ENCODE measurements around the gene HOXC9. TPM values are rescaled to one million over a fixed set of nuclear protein-coding genes. Genes with fewer than 3 reads are reported as not detected.

The HOXC9 gene
- total RNA-seq, 1 donor from 2014 or later: 11.7 TPM

DNA sequence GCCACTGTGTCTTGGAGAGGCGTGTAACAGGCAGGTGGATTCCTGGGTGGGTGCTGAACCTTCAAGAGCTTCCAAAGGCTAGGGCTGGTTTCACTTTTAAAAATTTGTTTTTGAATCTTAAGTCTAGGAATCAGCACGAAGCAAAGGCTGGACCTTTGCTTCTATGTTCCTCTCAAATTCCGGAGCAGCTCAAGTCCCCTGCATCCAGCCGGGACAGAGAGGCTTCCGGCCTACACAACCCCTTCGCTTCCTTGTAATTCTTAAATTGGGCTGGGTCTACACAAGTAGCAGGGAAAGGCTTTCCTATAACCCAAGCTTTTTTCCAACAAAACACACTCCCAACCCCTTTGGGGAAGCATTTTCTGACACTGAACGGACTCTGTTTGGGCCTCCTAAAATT, 37.0 kb upstream of the HOXC9 start:
- no peak for DNase-seq (ENCODE audit: low read depth)

DNA sequence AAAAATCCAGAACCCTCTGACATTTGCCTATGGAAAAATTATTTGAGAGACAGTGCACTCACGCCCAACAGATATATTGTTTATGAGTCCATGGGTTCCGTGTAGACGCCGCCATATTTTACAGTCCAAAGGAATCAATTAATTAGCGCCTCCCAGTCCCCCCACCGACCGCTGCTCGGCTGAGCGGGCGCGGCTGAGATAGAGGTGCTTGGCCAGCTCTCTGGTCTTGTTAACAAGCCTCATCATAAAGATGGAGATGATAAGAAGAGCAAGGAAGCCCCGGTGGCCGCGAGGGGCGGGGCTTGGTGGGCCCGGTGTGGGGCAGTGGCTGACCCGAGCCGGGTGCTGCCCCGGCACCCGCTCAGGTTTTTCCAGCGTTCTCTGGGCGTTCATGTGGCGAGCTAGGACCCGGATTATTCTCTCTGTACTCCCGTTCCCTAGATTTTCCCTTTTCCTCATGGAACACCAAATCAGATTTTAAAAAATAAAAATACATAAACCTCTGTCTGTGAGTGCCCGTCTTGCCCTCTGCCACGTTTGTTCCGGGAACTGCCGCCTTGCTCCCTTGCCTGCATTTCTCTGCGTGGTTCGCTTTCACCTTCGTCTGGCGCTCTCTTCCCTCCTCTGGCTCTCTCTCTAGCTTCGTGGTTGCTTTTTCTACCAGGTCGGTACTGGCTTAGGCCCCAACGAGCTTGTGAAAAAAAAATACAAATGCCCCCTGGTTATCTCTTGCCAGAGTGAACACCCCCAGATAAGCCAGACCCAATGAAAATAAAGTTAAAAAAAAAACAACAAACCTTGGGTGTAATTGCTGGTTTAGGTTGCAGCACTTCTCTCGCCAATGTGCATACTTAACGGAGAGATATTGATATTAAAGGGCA, 36.3 kb upstream of the HOXC9 start:
- no peak for DNase-seq (ENCODE audit: low read depth)

DNA sequence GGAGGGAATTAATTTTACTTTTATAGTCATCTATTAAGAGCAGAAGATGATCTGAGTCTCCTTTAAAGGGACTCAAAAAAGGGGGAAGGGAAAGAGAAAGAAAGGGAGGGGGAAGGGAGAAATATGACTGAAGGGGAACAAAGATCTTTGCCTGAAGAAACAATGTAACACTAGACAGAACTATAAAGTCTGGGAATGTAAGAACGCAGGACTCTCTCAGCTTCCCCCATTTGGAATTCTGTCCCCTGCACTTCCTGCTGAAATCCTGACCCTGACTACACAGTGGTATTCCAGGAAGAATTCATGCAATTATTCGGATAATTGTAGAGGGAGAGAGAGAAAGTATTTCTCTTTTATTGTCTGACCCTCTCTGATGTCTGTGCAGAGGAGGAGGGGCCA, 35.6 kb upstream of the HOXC9 start:
- no peak for DNase-seq (ENCODE audit: low read depth)

DNA sequence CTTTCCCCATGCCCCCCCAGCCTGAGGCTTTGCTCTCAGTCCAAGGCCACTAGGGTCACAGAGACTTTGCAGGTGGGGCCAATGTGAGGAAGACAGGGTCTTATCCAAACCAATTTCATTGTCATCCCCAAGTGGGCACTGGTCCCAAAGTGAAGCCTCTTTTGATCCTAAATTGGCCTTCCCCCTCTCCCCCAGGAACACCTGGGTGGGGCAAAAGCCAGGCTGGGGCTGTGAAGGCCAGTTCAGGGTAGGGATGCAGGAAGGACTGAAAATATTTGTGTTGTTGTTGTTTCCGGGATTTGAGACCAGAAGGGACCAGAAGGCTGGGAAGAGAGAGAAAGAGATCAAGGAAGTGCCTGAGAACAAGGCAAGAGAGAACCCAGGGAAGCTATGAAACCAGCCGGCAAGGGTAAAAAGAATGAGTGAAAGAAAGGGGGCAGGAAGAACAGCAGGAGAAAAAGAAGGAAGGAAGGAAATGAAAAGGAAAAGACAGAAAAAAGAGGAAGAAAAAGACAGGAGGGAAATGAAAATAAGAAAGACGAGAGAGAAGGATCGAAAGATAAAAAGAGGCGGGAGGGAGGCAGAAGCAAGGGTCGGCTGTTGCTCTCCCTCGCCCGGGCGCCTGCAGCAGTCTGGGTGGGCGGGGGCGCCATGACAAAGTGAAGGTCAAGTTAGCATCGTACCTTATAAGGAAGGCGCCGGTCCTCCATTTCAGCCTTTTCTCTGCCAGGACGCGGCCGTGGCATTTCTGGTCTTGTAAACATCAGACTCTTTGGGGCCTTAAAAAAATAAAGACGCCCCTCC, 34.5 kb upstream of the HOXC9 start:
- no peak for DNase-seq (ENCODE audit: low read depth)

DNA sequence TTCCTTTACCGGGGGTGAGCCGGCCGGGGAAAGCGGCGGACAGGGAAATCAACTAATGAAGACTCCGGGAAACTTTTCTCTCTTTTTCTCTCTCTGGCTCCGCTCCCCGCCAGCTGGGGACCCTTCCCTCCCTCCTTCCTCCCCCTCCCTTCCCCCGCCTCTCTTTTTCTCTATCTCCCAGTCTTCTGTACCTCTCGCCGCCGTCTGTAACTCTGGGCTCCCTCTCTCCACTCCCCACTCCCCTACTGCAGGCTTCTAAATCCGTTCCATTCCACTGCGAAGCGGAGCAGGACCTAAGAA, 33.9 kb upstream of the HOXC9 start:
- no peak for DNase-seq (ENCODE audit: low read depth)

DNA sequence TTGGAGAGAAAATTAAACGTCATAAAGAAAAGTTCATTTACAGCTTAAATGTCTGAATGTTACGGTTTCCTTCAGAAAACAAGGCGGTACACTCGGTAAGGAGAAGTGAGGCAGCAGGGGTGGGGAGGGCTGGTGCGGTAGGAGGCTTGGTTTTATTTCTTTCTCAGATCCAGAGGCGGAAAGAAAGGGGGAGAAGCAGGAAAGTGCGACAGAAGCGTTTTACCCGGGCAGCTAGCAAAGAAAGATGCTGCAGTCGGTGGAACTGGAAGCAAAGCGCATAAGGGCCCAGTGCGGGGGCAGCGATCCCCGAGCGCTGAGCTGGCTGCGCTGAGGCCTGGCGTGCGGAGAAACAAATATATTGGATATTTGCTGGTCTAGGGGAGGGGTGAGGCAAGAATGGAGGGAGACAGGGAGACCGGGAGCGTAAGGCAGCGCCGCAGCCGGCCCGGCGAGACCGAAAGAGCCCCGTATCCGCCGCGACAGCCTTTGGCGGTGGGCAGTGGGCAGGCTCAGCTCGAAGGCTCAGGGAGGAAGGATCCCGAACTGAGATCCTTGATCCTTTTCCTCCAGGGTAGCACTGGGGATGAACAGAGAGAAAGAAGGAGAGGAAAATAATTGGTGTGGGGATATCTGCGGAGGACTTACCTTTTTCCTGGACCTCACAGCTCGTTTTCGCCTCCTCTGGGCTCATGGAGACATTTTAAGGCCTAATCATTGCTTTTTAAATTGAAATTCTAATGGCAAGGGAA, 33.4 kb upstream of the HOXC9 start:
- no peak for DNase-seq (ENCODE audit: low read depth)

DNA sequence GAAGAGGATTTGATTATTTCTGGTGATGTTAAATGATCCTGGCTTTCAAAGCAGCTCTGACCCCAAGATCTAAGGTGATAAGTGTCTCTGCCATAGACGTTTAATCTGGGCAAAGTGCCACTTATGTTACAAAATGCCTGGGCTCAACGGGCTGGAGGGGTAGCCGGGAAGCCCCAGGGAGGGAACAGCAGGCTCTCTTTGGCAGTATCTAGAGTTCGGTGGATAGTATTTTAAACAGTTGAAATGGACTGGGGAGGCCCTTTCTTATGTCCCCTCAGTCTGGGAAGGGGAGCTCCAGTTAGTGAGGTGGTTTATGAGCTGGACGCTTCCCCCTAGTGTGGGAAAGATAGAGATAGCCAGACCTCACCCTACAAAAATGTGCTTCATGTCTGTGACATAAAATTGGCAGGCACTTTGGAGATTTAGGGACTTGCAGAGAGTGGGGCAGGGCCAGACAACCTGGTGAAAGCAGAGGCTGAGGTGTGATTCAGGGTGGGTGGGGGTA, 32.5 kb upstream of the HOXC9 start:
- DNase-seq (ENCODE audit: low read depth): no peak

DNA sequence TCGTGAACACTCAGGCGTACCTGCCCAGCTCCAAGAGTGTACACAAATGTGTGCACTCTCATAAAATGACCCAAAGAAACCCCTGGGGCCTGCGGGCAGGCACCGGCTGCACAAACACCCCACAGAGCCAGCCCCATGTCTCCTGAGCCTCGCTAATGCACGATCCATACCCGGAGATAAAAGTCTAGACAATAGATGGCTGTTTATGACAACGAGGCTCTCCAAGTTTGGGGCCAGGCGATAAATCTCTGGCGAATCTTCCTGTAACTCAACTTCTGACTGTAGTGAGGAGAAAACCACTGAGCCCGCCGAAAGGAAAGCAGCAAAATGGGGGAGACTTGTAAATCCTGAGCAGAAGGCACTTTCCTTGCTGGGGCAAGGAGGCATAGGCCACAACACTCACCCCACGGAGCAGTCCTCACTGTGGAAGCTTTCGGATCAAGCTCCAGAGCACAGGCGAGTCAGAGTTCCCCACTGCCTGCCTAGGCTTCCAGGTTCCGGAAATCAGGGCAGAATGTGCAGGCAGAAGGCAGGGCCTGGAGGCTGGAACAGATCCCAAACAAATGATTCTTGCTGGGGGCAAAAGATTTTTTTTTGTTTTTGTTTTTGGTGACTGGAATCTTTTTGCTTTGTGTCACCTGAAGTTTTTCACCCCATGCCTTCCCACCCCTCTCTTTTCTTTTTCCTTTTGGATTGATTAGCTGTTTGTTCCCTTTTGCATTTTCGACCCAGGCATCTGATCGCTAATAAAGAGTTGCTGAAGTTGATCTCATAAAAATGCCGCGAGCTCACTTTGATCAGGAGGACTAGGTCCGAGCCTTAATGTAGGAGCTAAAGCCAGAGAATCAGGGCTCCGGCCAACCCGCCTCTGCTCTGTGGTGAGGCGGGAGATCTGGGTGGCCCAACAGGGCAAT, 31.5 kb upstream of the HOXC9 start:
- no peak for DNase-seq (ENCODE audit: low read depth)

DNA sequence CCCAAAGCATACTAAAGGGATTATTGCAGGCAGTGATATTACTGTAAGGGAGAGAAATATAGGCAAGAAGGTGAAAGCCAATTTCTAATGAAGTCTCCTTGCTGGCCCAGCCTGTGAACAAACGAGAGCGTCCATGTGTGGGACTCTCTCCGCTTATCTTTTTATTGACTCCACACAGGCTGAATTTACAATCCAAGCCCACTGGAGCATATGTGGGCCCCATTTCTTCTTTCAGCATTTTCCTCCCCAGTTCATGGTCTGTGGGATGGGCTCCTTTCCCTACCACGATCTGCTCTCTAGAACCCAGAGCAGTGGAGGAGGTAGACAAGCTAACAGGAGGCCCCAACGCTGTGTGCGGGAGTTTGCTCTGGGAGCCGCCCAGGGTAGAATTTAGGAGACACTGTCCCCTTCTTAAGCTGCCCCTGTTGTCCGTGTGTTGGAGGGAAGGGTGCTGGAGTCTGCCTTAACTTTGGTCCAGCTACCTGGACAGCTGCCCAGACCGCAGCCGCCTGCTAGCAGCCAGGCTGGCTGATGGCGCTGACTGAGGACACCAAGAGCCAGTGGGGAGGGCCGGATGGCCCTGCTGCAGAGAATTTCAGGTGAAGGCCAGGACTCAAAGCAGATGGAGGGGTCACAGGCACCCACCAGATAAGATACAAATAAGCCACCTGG, 30.2 kb upstream of the HOXC9 start:
- no peak for DNase-seq (ENCODE audit: low read depth)

DNA sequence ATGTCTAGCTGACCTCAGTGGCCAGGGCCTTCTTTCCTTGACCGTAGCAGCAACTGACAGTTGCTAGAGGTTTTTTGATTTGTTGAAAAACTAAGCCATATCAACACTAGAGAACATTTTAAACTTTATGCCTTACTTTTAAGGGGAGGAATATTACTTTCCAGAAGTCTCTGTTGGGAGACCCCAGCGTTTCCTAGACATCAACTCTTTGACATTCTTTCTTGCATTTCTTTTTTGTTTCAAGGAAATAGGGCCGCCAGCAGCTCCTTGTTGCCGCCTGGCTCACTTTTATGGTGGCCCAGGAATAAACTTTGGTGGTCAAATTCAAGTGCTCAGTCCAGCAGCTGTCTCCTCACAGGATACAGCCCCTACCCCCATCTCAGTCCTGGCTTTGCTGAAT, 29.5 kb upstream of the HOXC9 start:
- DNase-seq (ENCODE audit: low read depth): no peak

DNA sequence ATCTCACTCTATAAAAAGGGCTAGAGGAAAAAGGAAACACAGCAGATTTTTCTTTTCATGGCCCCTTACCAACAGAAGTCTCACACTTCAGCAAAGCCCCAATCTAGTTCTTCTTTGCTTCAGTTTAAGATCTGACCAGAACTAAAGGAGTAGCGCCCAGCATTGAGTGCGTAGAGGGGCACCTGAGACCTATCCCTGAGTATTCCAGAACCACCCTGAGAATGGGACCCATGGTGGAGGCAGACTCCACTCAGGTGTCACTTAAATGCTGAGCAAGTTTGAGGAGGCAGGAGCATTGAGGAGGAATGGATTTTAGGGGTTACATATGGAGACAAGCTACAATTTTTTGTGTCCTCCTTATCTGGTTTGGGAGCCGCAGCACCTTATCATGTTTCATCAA, 28.8 kb upstream of the HOXC9 start:
- no peak for DNase-seq (ENCODE audit: low read depth)

DNA sequence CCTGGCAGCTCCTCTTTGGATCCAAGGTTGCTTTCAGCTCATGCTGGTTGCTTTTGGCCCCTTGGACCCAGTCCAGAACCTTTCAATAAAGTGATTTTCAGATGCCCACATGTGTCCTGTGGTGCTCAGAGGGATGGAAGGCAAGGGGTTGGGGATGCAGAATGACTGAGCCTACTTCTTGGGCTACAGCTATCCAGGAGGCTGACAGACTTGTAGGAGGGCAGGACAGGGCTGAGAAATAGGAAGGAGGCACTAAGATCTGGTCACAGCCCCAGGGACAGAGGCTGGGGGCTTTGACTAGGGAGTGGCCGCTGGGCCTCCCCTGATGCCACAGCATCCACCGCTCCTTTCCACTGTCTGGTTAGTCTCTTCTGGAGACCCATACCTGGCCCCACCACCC, 28.3 kb upstream of the HOXC9 start:
- no peak for DNase-seq (ENCODE audit: low read depth)

DNA sequence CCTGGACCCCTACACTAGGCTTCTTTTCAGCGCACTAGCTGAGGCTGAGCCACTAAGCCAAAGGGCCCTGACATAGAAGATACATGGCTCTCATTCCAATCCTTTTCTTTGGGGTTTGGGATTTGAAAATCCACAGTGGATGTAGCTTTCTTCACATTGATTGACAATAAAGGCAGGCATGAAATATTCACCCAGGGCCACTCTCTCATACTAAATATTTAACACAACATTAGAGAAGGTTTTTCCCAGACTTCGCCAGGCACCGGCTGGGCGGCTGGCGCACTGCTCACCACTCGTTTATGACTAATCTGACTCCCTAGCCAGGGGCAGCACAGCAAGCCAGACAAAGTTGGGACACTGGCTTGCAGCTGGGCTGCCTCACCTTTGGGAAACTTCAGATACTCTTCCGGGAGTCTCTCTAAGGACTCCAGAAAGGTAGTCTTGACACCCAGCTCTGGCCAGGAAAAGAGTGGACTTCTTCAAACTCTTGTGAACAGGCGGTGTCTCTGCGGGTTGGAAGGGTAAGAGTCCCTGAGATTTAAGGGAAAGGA, 27.7 kb upstream of the HOXC9 start:
- DNase-seq (ENCODE audit: low read depth): no peak

DNA sequence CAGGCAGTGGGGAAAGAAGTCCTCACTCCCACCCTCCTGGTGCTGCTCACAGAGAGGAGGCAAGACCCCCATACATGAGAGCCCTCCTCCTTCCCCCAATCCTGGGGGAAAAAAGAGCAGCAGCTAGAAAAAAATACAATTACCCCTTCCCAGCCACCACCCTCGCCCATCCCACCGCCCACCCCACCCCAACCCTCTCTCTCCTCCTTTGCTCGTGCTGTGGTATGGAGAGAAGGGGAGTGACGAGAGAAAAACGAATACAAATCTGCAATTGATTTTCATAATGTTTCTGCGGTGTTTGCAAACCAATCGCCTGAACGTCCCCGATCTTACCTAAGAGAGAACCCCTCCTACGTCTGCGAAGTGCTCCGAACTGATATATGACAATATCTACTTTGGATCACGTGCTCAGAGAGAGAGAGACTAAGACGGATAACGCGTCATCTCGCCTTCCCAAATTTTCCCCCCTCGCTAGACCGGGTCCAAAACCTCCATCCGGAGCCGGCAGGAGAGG, 27.2 kb upstream of the HOXC9 start, which contains the start of gene HOXC11:
HOXC11 (plus strand) TSS at position 405 of the 514 bp plus-strand sequence. CDS start 116 bp downstream, outside the sequence.
- no peak for DNase-seq (ENCODE audit: low read depth)

DNA sequence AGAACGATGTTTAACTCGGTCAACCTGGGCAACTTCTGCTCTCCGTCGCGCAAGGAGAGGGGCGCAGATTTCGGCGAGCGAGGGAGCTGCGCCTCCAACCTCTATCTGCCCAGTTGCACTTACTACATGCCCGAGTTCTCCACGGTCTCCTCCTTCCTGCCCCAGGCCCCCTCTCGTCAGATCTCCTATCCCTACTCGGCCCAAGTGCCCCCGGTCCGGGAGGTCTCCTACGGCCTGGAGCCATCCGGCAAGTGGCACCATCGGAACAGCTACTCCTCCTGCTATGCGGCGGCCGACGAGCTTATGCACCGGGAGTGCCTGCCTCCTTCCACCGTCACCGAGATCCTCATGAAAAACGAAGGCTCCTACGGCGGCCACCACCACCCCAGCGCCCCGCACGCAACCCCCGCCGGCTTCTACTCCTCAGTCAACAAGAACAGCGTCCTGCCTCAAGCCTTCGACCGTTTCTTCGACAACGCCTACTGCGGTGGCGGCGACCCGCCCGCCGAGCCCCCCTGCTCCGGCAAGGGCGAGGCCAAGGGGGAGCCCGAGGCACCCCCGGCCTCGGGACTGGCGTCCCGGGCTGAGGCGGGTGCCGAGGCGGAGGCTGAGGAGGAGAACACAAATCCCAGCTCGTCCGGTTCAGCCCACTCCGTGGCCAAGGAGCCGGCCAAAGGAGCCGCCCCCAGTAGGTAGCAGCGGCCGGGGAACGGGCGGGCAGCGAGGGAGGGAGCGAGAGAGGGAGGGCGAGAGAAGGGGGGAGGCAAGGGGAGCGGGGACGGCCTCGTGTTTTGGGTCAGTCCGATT, 26.5 kb upstream of the HOXC9 start:
- peak; percentile 73 for DNase-seq (ENCODE audit: low read depth)

DNA sequence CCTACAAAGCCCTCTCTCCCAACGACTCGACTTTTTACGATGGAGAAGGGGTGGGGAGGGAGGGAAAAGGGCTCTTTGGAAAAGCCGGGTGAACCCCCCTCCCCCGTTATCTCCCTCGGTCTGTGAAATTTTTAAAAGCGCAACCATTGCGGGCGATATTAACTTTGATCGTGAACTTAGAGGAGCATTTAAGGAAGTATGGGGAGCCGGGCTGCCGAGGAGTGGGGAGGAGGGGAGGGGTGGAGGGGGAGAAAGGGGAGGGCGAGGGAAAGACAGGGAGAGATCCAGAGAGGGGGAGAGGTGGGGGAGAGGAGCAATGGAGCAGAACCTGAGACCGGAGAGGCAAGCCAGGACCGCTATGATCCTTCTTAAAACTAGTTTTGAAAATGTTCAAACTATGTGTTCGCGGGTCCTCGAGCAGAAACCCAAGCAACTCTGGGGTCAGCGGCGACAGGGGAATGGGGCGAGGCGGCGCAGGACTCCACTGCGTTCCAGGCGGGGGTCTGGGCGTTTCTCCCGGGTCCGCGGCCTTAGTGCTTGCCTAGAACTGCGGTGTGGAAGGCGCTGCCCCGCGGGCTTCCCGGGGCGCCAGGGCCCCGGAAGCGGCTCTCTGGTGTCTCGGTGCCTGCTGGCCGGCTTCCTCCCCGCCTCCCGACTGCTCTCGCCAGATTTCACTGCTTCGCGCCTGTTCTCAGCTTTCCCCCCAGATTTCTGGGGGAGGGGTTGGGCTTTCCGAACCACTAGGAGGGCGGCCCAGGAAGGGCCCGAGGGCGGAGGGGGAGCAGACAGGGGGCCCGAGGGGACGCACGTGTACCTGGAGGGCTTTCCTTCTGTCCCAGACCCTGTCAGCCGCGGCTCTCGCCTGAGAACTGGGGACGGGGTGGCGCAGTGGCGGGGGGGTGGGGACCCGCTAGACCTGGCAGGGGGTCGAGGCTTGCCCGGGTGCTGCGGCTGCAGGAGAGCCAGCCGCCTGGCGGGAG, 25.6 kb upstream of the HOXC9 start, which contains the start of gene HOTAIR:
HOTAIR (minus strand) TSS at position 871 of the 980 bp plus-strand sequence.
- peak; percentile 74 for DNase-seq (ENCODE audit: low read depth)

DNA sequence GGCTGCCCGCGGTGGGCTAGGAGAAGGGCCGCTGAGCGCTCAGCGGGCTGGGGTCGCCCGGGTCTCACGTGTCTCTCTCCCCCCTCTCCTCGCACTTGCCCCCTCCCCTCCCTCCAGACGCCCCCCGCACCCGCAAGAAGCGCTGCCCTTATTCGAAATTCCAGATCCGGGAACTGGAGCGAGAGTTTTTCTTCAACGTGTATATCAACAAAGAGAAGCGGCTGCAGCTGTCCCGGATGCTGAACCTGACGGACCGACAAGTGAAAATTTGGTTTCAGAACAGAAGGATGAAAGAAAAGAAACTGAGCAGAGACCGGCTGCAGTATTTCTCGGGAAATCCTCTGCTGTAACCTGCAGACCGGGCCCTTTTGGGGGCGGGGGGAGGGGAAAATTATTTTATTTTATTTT, 24.9 kb upstream of the HOXC9 start:
- no peak for DNase-seq (ENCODE audit: low read depth)

All from myocyte (in vitro differentiated cells).